Stimulated activated CD4-positive, alpha-beta T cell treated with anti-CD3 and anti-CD28 coated beads, Interleukin-12 subunit alpha, Interleukin-12 subunit beta, amount 100 ng/mL, for 24 hours (primary cell): ENCODE measurements around the gene FOXRED2.
"Not testable (repeated sequence)": the region's sequence is repeated elsewhere in the genome, so short reads cannot be mapped to it uniquely, and the experiment has no call there.

ENCODE experiments used
- DNase-seq, 2 experiments: peaks; one replicate each; pipeline ENCODE4 v3.0.0-alpha.2; 2020; ENCODE audit warnings: low read depth in 2 of 2

Gene FOXRED2

GRCh38 chr22:36506637-36507517 lies at the start of gene FOXRED2:
Gene FOXRED2, minus strand, starts transcription at chr22:36507040. Its CDS starts 618 bp downstream, at chr22:36506422.
- DNase-seq: peak; percentile 78 to 86

- DNase-seq: no peak
These were observed 47.3 kb upstream of the FOXRED2 start for GRCh38 chr22:36554098-36554497.

GRCh38 chr22:36552289-36552688 lies 45.4 kb upstream of the FOXRED2 start:
- no peak for DNase-seq

GRCh38 chr22:36550701-36551495 lies 44.1 kb upstream of the FOXRED2 start:
- no peak for DNase-seq

GRCh38 chr22:36549033-36549432 lies 42.2 kb upstream of the FOXRED2 start:
- no peak for DNase-seq

- DNase-seq: no peak
These were observed 41.8 kb upstream of the FOXRED2 start for GRCh38 chr22:36548606-36549005.

GRCh38 chr22:36546932-36547331 lies 40.1 kb upstream of the FOXRED2 start:
- DNase-seq: no peak

GRCh38 chr22:36546092-36546804 lies 39.4 kb upstream of the FOXRED2 start:
- DNase-seq: peak in 1 of 2 experiments; percentile 10

GRCh38 chr22:36544107-36544620 lies 37.3 kb upstream of the FOXRED2 start:
- DNase-seq: no peak

- DNase-seq: peak; percentile 18 to 43
These were observed 35.1 kb upstream of the FOXRED2 start for GRCh38 chr22:36541831-36542411.

GRCh38 chr22:36540867-36541642 lies 34.2 kb upstream of the FOXRED2 start:
- DNase-seq: no peak

- no peak for DNase-seq
These were observed 31.7 kb upstream of the FOXRED2 start for GRCh38 chr22:36538529-36538928.

- no peak for DNase-seq
These were observed 29.9 kb upstream of the FOXRED2 start for GRCh38 chr22:36536717-36537116.

GRCh38 chr22:36533320-36533719 lies 26.5 kb upstream of the FOXRED2 start:
- not testable (repeated sequence) for DNase-seq

- no peak for DNase-seq
These were observed 25.6 kb upstream of the FOXRED2 start for GRCh38 chr22:36532466-36532865.

GRCh38 chr22:36528795-36529751 lies 22.2 kb upstream of the FOXRED2 start, which contains the start of gene EIF3D:
Gene EIF3D, minus strand, starts transcription at chr22:36529166. Its CDS starts 3,045 bp downstream, at chr22:36526121.
- peak; percentile 96 for DNase-seq

GRCh38 chr22:36528341-36528740 lies 21.5 kb upstream of the FOXRED2 start:
- no peak for DNase-seq

- DNase-seq: no peak
These were observed 15.8 kb upstream of the FOXRED2 start for GRCh38 chr22:36522662-36523061.

- no peak for DNase-seq
These were observed 13.6 kb upstream of the FOXRED2 start for GRCh38 chr22:36520423-36520822.
